Uterus (tissue), 4 donors: ENCODE results near the gene LAMA1. TPM values are rescaled to one million over a fixed set of nuclear protein-coding genes. Genes with fewer than 3 reads are reported as not detected.

Source experiments
- DNase-seq, 2 donors: peaks; one replicate each; pipeline ENCODE4 v3.0.0-alpha.2; 2019 to 2020
- H3K27ac ChIP-seq, 2 donors: fragments of 200-600 bp; sonication (generic); 1 replicate in 1 of 2; 2 replicates in 1 of 2; pipeline ENCODE4 v1.5.1; 2016 to 2018
- H3K27me3 ChIP-seq, 2 donors: fragments of 200-600 bp; sonication (generic); one replicate each; pipeline ENCODE4 v1.5.1; 2018 to 2019; ENCODE audit warnings: control low read depth in 1 of 2
- H3K36me3 ChIP-seq, 2 donors: fragments of 200-600 bp; sonication (generic); one replicate each; pipeline ENCODE4 v1.5.1; 2019; ENCODE audit warnings: control low read depth in 1 of 2
- H3K4me1 ChIP-seq, 2 donors: fragments of 200-600 bp; sonication (generic); one replicate each; pipeline ENCODE4 v1.5.1; 2018 to 2019; ENCODE audit warnings: control low read depth in 1 of 2
- H3K4me3 ChIP-seq, 2 donors: fragments of 200-600 bp; sonication (generic); 1 replicate in 1 of 2; 2 replicates in 1 of 2; pipeline ENCODE4 v1.5.1; 2018 to 2019; ENCODE audit warnings: mild to moderate bottlenecking in 1 of 2
- H3K9me3 ChIP-seq, 2 donors: fragments of 200-600 bp; sonication (generic); one replicate each; pipeline ENCODE4 v1.5.1; 2019; ENCODE audit warnings: control low read depth in 1 of 2
- CTCF ChIP-seq, 4 experiments: fragments of 200-600 bp in 2 of 4; fragments of 450-650 bp in 2 of 4; sonication (generic) in 2 of 4; IDR thresholded peaks; one replicate each; pipeline ENCODE4 v1.5.1; 2016 to 2019; ENCODE audit warnings: antibody characterized with exemption in 4 of 4, mild to moderate bottlenecking in 2 of 4, moderate library complexity in 1 of 4
- POLR2A ChIP-seq, 2 donors: fragments of 450-650 bp; IDR thresholded peaks; one replicate each; pipeline ENCODE4 v1.6.1; 2016; ENCODE audit warnings: antibody characterized with exemption in 2 of 2, mild to moderate bottlenecking in 1 of 2, moderate library complexity in 1 of 2
- intact Hi-C: fragments of 100-400 bp; cut with DNase I; formaldehyde crosslinking; loops from one replicate; pipeline ENCODE4 v1.15.1; 2023; ENCODE audit warnings: low total_unique reads
- total RNA-seq, 4 donors: library from RNA; depleted of rRNA in 3 of 4; stranded (reverse); fragments of >200 nt in 3 of 4; gene quantifications; one replicate each; pipeline versions ENCODE4 v1.1.0 to v1.2.4, GENCODE V29; 2014 to 2023
- donor health status: DM: yes; HTN: yes; CAD: no.

LAMA1 gene
- total RNA-seq = 10 to 100 TPM in 1 of 4 donors, 1 to 10 TPM in 2, under 1 TPM in 1; 0.88 to 13.5 (median 2.1) TPM

- peaks cover 4 to 10% of the 10 kb centered on the region in 2 donors for H3K27me3 ChIP-seq
- TF ChIP-seq POLR2A (IDR thresholded peaks at IDR 0.05) = no peak
- no peak for TF ChIP-seq CTCF (IDR thresholded peaks at IDR 0.05)
- no peaks in the 10 kb centered on the region for H3K36me3 ChIP-seq
- no peak for DNase-seq
- no peaks in the 10 kb centered on the region for H3K9me3 ChIP-seq
- intact Hi-C loops = no loop called here
- peak within 1 kb of the TSS; percentile 32 to 34 for H3K4me3 ChIP-seq
- no peaks in the 10 kb centered on the region for H3K4me1 ChIP-seq
- H3K27ac ChIP-seq = no peak within 1 kb of the TSS
Measured at GRCh38 chr18:7117390-7118355, at the start of gene LAMA1. TSS of gene LAMA1 (minus strand) at chr18:7117797. CDS start at chr18:7117720, 77 bp downstream.

GRCh38 chr18:7165846-7166393, 48.3 kb upstream of the LAMA1 start:
- intact Hi-C loops = no loop called here
- H3K27me3 ChIP-seq = no peaks in the 10 kb centered on the region

GRCh38 chr18:7164323-7165004, 46.9 kb upstream of the LAMA1 start:
- intact Hi-C loops = no loop called here
- no peak for DNase-seq
- no peaks in the 10 kb centered on the region for H3K36me3 ChIP-seq
- H3K27ac ChIP-seq = no peak overlapping the region
- H3K27me3 ChIP-seq = no peaks in the 10 kb centered on the region
- TF ChIP-seq CTCF (IDR thresholded peaks at IDR 0.05) = peak in 3 of 4 experiments; percentile 31 to 41 (median 32)
- no peak for TF ChIP-seq POLR2A (IDR thresholded peaks at IDR 0.05)
- no peaks in the 10 kb centered on the region for H3K9me3 ChIP-seq
- H3K4me1 ChIP-seq = no peaks in the 10 kb centered on the region
- no peak overlapping the region for H3K4me3 ChIP-seq

More at GRCh38 chr18:7165846-7166393, 48.3 kb upstream of the LAMA1 start:
- Histone ChIP-seq H3K9me3 (no peaks in the 10 kb centered on the region), H3K27ac (no peak overlapping the region), H3K4me3 (no peak overlapping the region), H3K4me1 (no peaks in the 10 kb centered on the region), H3K36me3 (no peaks in the 10 kb centered on the region)
- no peak for DNase-seq
- TF ChIP-seq POLR2A (IDR thresholded peaks at IDR 0.05) (no peak), CTCF (IDR thresholded peaks at IDR 0.05) (no peak)

GRCh38 chr18:7158216-7158615, 40.6 kb upstream of the LAMA1 start:
- intact Hi-C loops = no loop called here
- H3K9me3 ChIP-seq = no peaks in the 10 kb centered on the region
- no peak overlapping the region for H3K27ac ChIP-seq
- TF ChIP-seq POLR2A (IDR thresholded peaks at IDR 0.05) (no peak), CTCF (IDR thresholded peaks at IDR 0.05) (no peak)
- no peaks in the 10 kb centered on the region for H3K27me3 ChIP-seq
- no peak overlapping the region for H3K4me3 ChIP-seq
- H3K4me1 ChIP-seq = no peaks in the 10 kb centered on the region
- no peaks in the 10 kb centered on the region for H3K36me3 ChIP-seq
- DNase-seq = no peak
